Stromal cell of bone marrow (primary cell): ENCODE results near the gene AGTPBP1.
A peak's percentile ranks its signal among the peaks of the same experiment; 100 is the strongest.
"Not testable (repeated sequence)": the region's sequence is repeated elsewhere in the genome, so short reads cannot be mapped to it uniquely, and the experiment has no call there.

Source experiments
- DNase-seq: peaks from one replicate; pipeline ENCODE4 v3.0.0-alpha.2; 2012; ENCODE audit warnings: low read depth

Gene AGTPBP1, protein sequence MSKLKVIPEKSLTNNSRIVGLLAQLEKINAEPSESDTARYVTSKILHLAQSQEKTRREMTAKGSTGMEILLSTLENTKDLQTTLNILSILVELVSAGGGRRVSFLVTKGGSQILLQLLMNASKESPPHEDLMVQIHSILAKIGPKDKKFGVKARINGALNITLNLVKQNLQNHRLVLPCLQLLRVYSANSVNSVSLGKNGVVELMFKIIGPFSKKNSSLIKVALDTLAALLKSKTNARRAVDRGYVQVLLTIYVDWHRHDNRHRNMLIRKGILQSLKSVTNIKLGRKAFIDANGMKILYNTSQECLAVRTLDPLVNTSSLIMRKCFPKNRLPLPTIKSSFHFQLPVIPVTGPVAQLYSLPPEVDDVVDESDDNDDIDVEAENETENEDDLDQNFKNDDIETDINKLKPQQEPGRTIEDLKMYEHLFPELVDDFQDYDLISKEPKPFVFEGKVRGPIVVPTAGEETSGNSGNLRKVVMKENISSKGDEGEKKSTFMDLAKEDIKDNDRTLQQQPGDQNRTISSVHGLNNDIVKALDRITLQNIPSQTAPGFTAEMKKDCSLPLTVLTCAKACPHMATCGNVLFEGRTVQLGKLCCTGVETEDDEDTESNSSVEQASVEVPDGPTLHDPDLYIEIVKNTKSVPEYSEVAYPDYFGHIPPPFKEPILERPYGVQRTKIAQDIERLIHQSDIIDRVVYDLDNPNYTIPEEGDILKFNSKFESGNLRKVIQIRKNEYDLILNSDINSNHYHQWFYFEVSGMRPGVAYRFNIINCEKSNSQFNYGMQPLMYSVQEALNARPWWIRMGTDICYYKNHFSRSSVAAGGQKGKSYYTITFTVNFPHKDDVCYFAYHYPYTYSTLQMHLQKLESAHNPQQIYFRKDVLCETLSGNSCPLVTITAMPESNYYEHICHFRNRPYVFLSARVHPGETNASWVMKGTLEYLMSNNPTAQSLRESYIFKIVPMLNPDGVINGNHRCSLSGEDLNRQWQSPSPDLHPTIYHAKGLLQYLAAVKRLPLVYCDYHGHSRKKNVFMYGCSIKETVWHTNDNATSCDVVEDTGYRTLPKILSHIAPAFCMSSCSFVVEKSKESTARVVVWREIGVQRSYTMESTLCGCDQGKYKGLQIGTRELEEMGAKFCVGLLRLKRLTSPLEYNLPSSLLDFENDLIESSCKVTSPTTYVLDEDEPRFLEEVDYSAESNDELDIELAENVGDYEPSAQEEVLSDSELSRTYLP

DNA sequence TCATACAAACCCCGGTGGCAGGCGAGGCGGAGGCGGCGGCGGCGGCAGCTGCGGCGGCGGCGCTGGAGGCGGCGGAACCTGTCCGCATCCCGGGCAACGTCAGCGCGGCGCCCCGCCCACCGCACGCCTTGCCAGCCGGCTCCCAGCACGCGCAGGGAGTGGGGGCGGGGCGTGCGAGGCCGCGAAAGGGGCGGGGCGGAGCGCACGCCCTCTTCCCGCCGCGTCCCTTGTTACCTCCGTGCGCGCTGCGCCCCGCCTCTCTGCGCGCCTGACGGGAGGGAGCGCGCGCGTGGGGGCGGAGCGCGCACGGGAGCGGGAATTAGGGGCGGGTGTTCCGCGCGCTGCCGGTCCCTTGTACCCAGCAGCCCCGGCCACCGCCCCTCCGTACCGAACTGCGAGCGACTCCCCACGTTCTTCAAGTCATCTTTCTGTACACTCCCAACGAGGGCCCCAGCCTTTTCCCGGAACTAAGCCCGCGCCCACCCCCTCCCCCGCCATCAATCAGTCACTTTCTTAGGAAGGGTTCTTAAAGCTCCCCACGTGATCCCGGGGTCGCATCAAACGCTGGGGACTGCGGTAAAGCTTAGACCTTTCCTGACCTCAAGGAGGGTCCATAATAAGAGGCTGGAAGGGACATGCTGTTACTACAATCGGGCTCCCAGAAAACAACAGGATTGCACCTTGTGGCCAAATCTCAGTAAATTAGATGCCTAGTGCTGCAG lies at the start of gene AGTPBP1:
TSS of gene AGTPBP1 (minus strand) at position 80 of the 722 bp plus-strand sequence. CDS start 29,421 bp downstream, outside the sequence.
- peak; percentile 80 for DNase-seq

DNA sequence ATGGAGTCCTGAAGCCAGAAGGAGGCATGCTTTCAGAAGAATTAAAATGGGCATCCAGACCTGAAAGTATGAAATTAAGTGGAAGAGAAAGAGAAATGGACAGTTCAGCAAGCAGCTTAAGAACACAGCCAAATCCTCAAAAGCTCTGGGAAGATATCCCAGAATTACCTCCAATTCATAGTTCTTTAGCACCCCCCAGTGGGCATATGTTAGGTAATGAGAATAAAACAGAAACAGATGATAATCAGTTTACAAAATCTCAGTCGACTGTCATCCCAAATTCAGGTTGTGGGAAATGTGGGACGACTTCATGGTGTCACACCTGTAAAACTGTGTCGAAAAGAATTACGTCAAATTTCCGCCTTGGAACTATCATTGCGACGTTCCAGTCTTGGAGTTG lies 44.4 kb upstream of the AGTPBP1 start:
- DNase-seq: not testable (repeated sequence)

DNA sequence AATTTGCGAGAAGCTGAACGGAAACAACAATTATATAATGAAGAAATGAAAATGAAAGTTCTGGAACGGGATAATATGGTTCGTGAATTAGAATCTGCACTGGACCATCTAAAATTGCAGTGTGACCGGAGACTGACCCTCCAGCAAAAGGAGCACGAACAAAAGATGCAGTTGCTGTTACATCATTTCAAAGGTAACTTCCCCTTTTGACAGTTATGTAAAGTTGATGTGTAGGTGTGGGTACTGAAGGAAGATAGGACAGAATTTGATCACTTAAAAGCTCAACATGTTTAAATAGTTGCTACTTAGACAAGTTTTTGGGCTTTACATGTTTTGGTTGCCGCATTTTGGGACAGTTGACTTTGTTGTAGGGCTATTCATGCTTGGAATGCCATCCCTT lies 32.1 kb upstream of the AGTPBP1 start:
- DNase-seq: not testable (repeated sequence)

DNA sequence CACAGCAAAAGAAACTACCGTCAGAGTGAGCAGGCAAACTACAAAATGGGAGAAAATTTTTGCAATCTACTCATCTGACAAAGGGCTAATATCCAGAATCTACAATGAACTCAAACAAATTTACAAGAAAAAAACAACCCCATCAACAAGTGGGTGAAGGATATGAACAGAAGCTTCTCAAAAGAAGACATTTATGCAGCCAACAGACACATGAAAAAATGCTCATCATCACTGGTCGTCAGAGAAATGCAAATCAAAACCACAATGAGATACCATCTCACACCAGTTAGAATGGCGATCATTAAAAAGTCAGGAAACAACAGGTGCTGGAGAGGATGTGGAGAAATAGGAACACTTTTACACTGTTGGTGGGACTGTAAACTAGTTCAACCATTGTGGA lies 20.0 kb upstream of the AGTPBP1 start:
- not testable (repeated sequence) for DNase-seq

DNA sequence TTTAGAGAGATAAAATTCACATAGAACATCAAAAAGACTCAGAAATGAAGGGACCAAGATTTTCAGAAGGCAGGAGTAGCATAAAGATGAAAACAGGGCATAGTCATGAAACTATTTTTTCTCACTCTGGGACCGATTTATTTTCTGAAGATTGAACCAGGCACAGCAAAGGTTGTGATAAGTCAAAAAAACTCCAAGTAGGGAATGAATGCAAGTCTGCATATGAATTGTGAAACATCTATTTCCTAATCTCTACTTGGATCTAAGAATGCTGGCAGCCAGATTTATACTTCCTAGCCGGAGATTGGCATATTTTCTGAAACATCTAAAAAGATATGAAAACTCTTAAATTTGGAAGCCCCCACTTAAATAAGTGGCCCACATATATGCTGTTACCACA lies 16.0 kb upstream of the AGTPBP1 start:
- not testable (repeated sequence) for DNase-seq

DNA sequence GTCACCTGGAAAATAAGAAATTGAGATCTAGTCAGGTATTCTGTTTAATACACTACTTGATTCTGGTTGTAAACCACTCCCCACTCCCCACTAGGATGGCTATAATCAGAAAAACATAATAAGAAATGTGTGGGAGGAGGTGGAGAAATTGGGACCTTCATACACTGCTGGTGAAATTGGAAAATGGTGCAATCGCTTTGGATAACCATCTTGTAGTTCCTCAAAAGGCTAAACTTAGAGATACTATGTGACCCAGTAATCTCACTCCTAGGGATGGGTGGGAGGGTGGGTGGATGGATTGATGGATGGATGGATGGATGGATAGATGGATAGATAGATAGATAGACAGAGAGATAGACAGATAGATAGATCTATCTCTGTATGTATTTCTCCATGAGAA lies 14.5 kb upstream of the AGTPBP1 start:
- DNase-seq: not testable (repeated sequence)

DNA sequence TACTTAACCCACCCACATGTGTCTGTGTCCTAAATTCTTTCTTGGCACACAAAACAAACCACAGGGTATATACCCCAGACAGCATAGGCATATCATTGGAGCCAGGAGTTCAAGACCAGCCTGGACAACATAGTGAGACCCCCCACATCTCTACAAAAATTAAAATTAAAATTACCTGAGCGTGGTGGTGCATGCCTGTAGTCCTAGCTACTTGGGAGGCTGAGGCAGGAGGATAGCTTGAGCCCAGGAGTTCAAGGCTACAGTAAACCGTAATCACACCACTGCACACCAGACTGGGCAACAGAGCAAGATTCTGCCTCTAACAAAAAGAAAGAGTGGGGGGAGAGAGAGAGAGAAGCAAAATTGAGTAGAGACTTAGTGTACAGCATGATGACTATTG lies 4.6 kb upstream of the AGTPBP1 start:
- no peak for DNase-seq

DNA sequence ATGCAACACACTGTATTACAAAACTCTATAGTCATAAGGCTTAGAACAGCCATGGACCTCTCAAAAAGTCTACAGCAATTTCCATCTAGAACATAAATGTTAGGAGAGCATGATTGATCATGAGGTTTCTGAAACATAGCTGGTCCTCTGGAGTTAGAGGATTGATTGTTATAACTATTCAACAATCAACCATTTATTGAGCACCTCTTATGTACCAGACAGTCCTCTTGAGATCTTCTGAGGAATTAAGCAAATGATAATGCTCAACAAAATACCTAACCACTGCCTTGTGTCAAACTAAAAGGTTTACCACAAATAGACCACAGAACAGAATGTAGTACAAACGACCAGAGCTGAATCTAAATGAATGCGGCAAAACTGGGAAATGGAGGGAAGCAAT lies 3.4 kb upstream of the AGTPBP1 start:
- DNase-seq: no peak

DNA sequence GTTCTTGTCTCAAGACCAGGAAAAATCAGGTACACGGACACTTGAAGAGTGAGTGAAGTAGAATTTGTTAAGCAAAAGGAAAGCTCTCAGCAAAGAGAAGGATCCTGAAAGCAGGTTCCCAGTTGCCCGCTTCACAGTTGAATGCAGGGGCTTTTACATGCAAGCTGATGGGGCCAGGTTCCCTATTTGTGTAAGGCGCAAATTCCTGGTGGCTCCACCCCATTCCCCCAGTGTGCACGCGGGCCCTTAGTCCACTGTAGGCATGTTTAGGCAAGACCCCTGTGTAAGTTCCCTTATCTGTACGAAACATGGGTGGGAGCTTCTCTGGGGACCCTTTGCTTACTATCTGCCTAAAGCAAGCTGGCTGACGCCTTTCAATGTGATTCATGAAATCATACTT lies 2.7 kb upstream of the AGTPBP1 start:
- no peak for DNase-seq

DNA sequence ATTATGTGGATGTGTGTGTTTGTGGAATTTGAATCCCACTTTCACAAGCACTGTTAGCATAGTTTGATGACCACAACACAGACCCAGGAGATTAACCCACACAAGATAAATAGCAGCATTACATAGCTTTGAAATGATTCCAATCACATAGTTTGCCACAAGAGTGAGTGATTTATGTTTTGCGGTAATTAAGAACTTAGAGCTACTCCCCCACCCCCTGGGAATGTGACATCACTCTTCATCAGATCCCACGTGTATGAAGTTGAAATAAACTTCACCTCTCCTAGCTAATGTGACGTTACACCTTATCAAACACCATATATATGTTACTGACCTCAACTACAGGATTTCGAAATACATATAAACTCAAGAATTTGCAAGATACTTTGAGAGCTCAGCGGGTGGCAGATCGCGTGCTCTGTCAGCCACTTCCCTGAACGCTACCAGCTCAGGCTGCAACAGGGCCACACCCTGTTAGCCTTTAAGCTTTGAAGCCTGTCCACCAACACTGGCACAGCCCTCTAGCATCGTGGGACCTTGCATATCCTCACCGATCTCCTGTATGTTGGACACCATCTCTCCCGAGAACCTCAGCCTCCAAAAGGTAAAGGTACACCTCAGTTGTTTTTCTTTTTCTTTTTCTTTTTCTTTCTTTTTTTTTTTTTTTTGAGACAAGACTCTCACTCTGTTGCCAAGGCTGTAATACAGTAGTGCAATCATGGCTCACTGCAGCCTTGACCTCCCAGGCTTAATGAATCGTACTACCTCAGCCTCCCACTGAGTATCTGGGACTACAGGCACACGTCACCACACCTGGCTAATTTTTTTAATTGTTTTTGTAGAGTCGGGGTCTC lies 1.7 kb upstream of the AGTPBP1 start:
- peak; percentile 53 for DNase-seq

DNA sequence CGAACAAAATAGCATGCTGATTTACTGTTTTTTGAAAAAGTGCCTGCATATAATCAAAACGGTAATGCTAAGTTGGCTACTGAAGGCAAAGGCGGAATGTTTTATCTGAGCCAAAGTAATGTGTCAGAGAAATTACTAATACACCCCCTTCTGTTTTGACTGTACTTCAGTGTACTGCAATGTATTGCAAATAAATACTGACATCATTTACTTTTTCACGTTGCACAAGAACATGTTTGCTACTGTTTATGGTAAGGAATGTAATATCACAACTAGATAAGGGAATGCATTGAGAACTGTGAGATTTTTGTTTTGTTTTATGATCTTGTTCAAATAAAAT lies 813 bp upstream of the AGTPBP1 start:
- no peak for DNase-seq

DNA sequence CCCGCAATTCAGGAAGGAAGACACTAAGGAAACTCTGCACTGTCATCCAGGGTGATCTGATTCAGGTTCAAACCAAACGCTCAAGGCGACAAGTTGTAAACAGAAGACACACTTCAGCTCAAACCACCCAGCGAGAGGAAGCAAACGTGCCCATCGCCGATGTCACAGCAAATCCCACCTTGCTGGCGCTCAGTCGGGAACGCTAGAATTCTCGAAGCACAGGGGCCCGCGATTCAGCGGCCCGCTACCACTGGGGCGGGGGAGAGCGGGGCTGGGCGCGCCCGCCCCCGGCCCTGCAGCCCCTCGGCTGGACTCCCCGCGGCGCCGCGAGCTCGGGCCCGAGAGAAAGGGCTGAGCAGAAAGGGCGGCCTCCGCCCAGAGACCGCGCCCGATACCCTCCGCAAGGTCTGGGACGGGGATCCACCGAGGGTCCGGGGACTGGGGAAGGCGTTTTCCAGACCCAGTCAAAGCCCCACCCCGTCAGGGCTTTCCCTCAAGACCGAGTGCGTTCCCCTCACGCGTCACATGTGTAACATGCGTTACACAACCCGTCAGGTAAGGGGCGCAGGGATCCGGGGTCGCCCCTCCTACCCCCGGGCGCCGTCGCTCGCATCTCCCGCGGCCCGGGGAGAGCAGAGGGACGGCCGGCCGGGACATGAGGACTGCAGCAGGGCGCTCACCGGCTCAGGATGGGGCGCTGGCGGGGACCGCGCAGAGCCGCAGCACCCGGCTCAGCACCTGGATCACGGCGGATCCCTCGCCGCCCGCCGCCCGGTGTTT lies 469 bp downstream of the AGTPBP1 start:
- DNase-seq: peak; percentile 6

DNA sequence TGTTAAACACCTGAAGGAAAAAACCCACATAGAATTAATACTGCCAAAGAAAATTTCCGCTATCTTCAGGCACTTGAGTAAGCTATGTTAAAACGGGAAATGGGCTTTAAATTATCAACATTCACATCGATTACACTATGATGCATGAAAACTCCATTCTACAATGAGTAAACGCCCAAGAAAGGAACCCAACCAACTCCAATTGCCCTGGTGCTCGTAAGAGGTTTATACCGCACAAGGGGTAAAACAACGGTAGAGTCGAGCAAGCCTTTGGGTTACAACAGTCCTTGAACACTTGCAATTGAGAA lies 1.0 kb downstream of the AGTPBP1 start:
- no peak for DNase-seq

DNA sequence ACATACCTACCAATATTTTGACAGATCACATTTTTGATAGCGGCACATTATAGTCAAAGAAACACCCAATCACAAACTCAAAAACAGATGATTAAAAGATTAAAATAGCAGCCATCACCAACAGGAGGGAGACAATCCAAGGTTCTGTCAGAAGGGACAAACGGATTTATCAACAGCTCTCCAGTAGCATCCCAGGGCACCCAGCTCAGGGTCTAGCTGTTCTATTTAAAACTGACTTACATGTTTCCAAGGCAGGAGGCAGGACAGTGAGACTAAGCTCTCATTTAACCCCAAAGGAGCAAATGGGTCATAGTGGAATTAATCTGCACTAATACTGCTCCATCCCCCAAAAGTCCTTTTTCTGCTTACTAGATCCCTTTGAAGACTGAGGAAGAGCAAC lies 3.2 kb downstream of the AGTPBP1 start:
- no peak for DNase-seq

DNA sequence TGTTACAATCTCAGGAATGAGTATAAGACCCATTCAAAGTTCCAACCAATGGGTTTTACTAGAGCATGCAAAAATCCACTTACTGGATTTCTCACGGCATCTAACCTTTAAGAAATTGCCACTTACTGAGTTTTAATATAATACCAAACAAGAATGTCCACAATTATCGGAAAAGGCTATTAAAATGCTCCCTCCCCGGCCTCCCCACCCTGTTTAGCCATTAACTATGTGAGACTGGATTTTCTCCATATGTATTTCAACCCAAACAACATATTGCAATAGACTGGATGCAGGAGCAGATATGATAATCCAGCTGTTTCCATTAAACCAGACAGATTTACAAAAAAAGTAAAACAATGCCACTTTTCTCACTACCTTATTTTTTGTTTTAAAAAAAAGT lies 4.1 kb downstream of the AGTPBP1 start:
- no peak for DNase-seq

DNA sequence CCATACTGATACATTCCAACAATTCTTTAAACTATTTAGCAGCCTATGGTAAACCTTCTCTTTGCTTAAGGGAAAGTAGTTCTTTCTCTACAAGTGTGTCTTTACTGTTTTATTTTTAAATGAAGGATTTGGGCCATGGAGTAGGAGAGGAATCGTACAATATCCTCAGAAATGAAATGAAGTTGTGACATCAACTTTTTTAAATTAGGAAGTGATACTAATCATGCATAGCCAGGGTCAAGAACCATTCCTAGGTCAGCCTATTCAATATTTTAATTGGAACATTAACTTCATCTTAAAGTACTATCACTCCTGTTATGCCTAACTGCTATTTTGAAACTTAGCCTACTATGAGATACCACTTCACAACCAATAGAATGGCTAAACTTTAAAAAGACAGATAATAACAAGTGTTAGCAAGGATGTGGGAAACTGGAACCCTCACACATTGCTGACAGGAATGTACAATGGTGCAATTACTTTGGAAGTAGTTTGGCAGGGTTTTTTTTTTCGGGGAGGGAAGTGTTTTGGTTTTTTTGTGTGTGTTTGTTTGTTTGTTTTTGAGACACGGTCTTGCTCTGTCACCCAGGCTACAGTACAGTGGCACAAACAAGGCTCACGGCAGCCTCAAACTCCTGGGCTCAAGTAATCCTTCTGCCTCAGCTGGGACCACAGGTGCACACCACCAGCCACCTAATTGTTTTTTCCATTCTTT lies 10.7 kb downstream of the AGTPBP1 start:
- no peak for DNase-seq

DNA sequence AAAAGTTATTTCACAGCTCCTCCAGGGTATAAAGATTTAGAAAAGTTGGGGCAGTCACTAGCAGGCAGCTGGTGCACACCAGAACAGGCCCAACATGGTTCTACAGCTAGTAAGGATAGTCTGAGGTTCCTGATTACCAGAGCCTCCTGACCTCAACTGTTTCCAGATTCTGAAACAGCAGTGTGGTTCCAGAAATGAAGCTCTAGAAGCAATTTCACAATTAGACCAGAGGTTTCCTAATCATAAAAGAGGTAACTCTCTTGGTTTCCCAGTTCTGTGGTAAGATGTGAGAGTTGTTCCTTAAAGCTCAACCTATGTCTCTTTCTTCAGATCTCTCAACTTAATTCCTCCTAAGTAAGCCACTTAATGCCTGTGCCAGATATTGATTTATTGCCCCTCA lies 11.9 kb downstream of the AGTPBP1 start:
- DNase-seq: no peak

DNA sequence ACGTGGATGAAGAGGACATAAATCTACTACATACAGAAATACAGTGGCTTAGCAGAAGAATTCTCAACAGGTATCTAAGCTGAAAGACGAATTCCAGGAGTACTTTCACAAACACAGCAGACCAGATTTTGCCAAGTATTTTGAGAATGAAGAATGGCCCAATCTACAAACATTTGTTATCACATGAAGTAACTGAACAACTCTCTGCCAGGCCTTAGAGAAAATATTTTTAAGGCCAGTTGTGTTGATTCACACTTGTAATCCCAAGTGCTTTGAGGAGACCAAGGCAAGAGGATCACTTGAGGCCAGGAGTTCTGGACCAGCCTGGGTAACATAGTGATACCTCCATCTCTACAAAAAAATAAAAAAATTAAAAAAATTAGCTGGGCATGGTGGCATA lies 14.3 kb downstream of the AGTPBP1 start:
- DNase-seq: no peak

DNA sequence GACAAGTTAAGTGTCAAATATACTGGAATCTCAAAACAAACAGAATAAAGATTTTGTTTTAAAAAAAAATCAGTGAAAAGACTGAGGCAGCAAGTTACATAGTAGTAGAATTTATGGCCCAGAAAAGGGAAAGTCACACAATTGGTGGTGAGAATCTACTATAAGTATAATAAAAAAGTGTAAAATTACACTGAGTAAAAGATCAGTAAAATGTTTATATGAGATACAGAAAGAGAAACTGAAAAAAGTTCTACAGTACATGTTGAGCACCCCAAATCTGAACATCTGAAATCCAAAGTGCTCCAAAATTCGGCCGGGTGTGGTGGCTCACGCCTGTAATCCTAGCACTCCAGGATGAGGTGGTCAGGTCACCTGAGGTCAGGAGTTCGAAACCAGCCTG lies 15.0 kb downstream of the AGTPBP1 start:
- no peak for DNase-seq

DNA sequence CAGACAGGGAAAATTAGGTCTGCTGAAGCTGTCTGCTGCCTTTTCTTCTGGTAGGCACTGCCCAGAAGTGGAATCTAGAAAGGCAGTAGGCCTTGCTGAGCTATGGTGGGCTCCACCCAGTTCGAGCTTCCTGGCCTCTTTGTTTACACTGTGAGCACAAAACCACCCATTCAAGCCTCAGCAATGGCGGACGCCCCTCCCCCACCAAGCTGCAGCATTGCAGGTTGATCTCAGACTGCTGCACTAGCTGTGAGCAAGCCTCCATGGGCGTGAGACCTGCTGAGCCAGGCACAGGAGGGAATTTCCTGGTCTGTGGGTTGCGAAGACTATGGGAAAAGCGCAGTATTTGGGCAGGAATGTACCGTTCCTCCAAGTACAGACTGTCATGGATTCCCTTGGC lies 18.5 kb downstream of the AGTPBP1 start:
- no peak for DNase-seq
